Measurements from ENCODE around the gene ID4.
"Not testable (repeated sequence)": the region's sequence is repeated elsewhere in the genome, so short reads cannot be mapped to it uniquely, and the experiment has no call there.

ID4 gene

DNA sequence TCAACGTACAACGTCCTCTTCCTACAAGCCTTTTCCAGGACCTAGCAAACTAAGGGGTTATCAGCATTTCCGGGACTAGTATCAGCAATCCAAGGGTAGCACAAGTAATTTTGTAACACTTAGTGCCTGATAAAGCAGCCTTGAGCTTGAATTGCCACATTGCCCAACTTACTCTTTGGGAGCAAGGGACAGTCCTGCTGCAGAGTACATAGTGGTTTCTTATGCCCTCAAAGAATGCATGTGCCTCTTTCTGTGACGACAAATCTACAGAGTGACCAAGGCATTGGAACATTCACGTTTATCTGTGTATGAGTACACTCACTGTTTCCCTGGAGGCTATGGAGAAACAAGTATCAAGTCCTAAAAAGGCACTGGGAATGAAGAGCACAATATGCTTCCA lies 3.2 kb upstream of the ID4 start:
- no peak for DNase-seq (ENCODE audit: low read depth)

DNA sequence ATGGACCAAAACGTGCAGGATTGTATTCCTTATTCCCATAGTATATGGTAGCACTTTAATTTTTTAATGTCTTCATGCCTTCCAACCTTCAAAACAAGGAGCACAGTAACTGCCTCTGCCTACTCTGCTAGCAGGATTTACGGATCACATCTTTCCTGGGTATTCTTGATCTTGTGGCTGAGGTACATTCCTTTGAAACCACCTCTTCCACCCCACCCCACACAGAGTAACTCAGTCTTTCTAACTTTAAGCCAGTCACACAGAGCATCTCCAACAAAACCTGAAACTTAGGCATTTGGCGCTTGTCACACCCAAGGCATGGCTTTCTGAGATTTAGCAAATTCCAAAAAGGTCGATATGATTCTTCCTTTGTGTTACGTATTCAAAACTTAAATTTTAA lies 2.3 kb upstream of the ID4 start:
- DNase-seq (ENCODE audit: low read depth), result no peak

DNA sequence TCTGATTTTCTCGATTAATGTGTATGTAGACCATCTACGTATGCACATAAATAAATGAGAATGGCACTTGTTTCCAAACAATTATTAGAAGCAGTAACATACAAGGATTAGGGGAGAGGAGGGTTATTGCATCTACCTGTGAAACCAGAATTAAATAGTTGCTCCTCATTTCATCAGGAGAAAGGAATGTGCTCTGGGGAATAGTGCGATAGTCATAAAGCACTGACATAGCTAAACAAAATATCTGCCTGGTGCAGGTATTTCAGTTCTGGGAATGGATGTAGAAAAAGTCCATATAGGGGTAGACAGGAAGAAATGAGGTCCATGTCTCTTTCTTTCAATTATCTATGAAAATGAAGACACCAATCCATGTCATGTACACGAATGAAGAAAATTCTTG lies 1.6 kb upstream of the ID4 start:
- DNase-seq (ENCODE audit: low read depth), result no peak

DNA sequence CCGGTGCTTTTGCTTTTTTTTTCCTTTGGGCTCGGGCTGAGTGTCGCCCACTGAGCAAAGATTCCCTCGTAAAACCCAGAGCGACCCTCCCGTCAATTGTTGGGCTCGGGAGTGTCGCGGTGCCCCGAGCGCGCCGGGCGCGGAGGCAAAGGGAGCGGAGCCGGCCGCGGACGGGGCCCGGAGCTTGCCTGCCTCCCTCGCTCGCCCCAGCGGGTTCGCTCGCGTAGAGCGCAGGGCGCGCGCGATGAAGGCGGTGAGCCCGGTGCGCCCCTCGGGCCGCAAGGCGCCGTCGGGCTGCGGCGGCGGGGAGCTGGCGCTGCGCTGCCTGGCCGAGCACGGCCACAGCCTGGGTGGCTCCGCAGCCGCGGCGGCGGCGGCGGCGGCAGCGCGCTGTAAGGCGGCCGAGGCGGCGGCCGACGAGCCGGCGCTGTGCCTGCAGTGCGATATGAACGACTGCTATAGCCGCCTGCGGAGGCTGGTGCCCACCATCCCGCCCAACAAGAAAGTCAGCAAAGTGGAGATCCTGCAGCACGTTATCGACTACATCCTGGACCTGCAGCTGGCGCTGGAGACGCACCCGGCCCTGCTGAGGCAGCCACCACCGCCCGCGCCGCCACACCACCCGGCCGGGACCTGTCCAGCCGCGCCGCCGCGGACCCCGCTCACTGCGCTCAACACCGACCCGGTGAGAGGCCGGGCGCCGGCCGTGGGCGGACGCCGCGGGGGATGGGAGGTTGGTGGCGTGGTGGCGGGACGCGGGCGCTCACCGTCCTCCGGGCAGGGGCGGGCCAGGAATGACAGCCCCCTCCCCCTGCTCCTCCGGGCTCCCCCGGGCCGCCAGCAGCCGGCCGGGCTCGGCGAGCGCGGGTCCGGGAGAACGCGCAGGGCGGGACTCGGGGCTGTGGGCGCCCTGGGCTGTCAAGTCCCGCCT lies 606 bp downstream of the ID4 start:
- no peak for DNase-seq (ENCODE audit: low read depth)

DNA sequence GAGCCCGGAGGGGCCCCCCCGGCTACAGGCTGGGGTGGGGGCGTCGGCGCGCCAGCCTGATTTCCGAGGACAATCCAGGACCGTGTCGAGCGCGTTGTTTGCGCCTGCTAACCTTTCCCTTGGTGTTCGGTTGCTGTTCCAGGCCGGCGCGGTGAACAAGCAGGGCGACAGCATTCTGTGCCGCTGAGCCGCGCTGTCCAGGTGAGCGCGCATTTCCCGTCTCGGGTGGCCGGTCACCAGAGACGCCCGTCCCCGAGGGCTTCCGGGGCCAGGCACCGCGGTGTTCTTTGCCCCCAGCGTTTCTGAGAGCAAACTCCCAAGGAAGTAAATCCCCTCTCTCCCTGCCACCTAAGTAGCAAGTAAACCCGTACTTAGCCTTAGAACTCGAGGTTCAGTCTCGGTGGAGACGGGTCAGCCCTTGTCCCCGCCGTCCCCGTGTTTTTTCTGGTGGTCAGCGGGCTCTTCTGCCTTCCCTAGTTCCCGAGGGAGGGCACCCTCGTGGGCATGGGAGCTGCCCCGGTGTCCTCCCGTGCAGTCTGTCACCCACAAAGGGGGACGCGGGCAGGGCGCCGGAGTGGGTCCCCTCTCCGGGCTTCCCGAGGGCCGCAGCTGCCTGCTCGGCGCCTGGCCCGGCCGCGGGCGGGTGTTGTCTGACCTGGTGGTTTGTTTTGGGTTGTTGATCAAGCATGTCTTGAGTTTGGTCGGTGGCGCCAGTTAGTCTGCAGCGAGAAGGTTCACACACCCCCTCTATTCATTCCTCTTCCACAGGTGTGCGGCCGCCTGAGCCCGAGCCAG lies 1.5 kb downstream of the ID4 start:
- no peak for DNase-seq (ENCODE audit: low read depth)

DNA sequence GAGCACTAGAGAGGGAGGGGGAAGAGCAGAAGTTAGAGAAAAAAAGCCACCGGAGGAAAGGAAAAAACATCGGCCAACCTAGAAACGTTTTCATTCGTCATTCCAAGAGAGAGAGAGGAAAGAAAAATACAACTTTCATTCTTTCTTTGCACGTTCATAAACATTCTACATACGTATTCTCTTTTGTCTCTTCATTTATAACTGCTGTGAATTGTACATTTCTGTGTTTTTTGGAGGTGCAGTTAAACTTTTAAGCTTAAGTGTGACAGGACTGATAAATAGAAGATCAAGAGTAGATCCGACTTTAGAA lies 2.0 kb downstream of the ID4 start:
- DNase-seq (ENCODE audit: low read depth), result no peak

DNA sequence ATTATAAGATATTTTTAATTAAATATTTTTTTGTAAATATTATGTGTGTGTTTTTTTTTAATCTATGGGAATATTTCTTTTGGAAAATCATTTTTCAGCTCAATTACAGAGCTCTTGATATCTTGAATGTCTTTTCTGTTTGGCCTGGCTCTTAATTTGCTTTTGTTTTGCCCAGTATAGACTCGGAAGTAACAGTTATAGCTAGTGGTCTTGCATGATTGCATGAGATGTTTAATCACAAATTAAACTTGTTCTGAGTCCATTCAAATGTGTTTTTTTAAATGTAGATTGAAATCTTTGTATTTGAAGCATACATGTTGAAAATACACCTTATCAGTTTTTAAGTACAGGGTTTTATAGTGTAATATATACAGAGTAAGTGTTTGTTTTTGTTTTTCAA lies 2.6 kb downstream of the ID4 start:
- no peak for DNase-seq (ENCODE audit: low read depth)

DNA sequence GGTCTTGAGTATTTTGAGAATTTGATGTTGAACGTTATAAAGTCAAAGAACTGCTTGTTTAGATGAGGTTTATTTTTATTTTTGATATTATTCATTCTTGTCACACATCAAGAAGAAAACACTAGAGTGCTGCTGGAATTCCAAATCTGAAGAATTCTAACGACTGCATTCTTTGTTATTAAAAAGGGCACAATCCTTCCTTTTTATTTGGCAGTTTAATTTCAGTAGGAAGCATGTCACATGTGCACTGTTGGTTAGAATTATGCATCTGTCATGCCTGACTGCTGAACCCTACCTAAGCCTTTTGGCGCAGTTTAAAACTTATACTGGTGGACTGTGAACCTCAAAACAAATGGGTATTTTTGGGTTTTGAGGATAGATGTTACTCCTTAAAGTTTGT lies 4.0 kb downstream of the ID4 start:
- no peak for DNase-seq (ENCODE audit: low read depth)

DNA sequence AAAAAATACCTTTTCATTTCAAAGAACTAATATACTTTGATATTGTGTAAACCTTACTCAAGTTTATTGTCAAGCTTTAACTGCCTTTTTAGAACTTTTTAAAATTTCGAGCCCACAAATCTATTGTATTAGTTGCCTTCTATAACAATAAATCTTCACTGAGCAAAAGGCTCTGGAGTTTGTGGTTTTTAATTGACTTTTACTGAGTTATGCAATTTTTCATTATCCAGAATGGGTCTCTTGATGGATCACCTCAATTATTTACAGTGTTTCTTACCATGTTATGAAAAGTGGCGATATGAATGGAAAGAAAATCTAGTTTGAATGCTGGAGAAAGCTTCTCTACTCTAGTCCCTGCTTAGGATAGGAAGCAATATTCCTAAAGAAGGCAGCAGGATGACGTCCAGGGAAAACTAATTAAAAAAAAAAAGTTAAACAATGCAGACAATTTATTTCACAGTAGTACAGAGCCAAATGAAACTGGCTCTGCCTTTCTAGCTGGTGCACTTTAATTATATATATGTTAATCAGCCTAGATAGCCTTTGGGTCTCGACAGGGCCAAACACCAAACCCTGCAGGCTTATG lies 5.0 kb downstream of the ID4 start:
- no peak for DNase-seq (ENCODE audit: low read depth)

DNA sequence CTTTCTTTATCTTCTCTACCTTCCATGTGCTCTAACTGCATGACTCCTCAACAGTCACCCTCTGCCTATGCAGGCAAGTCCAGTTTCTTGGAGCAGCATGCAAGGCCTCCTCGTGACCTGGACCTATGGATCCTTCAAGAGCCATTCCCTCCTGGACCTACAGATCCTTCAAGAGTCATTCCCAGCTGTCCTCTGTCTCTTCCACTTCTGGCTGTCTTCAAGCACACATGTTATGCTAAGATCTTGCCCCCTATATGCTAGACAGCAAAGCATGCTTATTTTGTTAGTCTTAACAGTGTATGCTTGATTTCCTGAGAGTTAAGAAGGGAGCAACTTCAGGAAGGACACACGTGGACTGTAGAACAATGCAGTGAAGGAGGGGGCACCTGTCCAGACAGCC lies 7.5 kb downstream of the ID4 start:
- no peak for DNase-seq (ENCODE audit: low read depth)

DNA sequence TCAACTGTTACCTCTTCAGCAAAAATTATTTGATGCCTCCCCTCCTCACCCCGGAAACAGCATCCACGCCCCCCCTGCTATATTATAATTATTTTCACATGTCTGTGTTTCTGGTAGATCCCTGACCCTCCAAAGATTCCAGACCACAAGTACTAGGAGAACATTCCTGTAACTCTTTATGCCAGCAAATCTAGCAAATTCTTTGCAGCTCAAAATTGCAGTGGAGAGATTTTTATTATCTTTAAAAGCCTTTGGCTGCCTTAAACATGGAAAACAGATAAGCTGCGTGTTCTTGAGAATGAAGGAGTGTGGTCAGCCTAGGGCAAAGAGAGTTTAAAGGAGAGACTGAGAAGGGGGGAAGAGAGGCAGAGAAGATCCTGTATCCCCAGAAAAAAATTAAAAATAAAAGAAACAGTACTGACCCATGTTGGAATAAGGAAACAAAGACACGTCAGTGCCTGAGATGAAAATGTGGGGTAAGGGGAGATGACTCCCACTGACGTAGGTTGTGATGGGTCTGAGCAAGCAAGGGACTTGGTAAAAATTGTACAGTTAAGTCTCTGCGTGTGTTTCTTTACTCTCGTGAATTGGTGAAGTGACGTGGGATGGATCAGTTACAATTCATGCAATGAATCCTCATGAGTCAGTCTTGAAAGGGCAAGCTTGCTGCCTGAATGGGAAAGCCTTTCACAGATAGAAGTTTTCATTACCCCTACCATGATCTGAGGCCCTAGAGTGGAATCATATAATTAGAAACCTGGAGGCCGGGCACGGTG lies 8.3 kb downstream of the ID4 start:
- DNase-seq (ENCODE audit: low read depth), result no peak

DNA sequence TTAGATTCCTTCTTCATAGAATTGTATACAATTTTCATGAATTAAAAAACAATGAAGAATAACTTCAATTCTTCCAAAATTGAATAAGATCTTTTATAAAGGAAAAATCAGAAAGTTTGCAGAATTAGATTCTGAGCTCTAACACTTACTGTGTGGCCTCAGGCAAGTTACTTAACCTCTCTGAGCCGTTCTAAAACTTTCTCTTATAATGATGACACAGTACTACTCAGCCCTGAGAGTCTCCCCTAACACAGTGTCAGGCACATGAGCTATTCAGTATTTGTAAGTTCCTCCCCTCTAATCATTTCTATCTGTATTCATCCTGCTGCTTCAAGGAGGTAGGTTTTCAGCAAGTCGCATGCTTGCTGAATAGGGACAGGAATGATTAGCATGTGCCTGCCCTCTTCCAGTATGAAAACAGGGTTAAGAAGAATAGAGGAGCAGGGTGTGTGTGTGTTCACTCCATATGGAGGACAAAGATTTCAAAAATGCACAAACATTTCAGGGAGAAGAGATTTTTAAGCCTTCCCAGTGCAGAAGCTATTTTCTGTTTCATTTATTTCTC lies 11.4 kb downstream of the ID4 start:
- no peak for DNase-seq (ENCODE audit: low read depth)

DNA sequence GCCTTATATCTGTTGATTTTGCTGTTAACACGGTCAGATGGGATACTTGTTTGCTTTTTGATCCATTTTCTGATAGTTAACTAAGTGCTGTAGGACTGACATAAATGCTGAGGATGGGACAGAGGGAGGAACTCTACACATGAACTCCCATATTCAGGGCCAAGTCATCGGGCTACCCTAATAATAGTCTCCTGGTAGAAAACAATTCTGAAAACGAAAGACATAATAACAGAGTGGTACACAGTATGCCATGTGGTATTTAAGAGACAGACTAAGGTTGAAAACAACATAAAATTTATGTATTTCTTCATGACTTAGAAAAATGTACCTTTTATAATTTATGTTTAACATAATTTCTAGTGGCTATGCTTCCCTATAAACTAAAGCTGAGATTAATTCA lies 12.0 kb downstream of the ID4 start:
- DNase-seq (ENCODE audit: low read depth), result no peak

DNA sequence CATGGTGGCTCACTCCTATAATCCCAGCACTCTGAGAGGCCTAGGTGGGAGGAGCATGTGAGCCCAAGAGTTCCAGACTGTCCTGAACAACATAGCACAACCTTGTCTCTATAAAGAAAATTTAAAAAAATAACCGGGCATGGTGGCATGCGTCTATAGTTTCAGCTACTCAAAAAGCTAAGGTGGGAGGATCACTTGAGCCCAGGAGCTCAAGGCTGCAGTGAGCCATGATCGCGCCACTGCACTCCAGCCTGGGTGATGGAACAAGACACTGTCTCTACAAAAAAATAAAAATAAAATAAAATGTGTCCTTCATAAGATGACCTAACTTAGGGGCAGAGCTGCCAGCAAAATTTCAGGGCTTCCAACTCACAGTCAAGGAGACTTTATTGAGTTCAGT lies 12.6 kb downstream of the ID4 start:
- DNase-seq (ENCODE audit: low read depth), result no peak

DNA sequence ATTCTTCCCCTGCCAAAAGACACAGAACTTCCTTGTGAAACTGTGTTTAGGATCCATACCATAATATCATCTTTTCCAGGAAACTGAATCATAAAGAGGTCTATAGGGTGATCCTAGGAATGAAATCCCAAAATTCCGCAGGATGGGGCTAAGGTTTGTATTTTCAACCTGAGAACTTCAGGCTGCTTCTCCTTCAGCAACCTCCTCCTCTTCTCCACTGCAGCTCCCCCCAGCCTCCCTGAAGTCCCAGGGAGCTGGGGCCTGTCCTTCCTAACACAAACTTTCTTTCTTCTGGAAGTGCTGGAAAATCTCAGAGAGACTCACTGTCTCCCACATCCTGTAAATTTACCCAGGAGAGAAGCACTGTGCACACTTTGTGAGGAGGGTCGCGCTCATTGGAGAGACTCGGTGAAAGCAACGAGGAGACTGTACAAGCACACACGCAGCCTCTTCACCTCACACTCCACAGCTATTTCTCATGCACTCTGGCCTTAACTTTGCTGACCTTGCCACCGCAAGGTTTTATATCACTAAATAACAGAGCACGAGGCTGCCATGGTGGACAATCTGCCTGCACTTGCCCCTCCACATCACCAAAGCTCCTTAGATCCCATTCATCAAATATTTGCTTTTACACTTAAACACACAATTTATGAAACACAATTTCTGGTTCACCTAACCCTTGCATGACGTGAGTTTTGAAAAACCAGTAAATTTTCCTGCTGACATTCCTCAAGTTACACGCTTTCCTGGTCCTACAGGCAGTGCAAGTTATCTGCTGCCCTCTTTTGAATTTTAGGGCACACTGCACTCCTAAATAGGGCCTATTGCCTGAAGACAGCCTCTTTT lies 14.3 kb downstream of the ID4 start:
- DNase-seq (ENCODE audit: low read depth), result no peak

DNA sequence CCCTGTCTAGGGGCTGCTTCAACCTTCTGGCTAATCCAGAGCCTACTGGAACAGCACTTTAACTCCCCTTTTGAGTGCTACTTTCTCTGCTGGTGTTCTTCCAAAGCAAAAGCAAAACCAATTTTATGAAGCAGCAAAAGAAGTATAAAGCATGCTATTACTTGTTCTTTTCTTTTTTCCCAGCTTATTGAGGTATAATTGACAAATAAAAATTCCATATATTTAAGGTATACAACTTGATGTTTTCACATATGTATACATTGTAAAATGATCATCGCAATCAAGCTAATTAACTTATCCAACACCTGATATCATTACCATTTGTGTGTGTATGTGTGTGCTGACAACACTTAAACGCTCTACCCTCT lies 14.9 kb downstream of the ID4 start:
- no peak for DNase-seq (ENCODE audit: low read depth)

DNA sequence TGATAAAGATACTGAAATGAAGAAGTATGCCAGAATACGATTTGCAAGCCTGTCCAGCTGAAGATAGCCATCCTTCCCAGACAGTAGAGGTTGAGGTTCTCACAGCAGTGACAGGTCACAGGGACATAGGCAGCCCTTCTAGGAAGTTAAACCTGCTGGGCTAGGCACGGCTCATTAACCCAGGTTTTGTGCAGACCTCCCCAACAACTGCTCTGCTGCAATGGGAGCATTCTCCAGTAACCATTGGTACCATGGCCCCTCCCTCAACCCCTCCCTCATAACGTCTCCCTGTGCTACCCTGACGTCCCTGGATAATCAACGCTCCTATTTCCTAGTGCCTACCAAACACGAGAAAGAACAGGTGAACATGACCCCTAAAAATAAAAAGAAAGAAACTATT lies 15.8 kb downstream of the ID4 start:
- no peak for DNase-seq (ENCODE audit: low read depth)

DNA sequence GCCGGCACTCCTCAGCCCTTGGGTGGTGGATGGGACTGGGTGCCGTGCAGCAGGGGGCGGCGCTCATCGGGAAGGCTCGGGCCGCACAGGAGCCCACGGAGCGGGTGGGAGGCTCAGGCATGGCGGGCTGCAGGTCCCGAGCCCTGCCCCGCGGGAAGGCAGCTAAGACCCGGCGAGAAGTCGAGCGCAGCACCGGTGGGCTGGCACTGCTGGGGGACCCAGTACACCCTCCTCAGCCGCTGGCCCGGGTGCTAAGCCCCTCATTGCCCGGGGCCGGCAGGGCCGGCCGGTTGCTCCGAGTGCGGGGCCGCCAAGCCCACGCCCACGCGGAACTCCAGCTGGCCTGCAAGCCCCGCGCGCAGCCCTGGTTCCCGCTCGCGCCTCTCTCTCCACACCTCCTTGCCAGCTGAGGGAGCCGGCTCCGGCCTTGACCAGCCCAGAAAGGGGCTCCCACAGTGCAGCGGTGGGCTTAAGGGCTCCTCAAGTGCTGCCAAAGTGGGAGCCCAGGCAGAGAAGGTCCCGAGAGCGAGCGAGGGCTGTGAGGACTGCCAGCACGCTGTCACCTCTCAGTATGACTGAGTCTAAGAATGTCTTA lies 17.3 kb downstream of the ID4 start:
- not testable (repeated sequence) for DNase-seq (ENCODE audit: low read depth)

DNA sequence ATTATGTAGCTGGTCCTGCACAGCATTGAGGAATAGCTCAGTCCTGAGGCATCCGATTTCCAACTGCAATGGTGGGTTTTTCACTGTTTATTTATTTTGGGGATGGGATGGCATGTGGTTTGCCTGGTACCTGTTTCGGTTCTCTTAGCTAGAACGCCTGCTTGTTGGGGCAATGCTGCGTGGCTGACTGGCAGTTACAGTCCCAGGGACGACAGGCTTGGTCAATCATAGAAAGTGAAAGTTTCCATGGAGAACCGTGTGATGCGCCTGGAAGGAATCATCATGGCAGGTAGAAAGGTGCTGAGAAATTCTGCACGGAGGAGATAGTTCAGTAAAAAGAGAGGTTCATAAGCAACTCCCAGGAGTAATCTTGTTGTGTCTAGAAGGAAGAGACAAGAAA lies 18.4 kb downstream of the ID4 start:
- no peak for DNase-seq (ENCODE audit: low read depth)

DNA sequence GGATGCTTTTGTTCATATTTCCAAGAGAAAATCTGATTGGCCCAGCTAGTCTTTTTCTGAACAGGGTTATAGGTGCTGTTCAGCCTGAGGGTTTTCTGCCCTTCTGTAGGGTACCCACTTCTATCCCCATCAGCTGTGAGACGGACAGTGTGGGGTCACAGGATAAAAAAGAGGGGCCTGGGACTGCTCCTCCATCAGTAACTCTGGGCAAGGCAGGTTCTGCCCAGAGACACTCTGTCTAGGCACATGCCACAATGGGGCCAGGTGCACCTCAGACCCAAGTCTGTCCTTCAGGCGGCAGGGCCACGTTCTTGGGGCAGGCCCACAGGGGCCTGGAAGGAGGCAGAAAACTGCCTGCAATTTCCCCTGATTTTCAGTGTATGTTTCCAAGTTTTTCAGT lies 20.0 kb downstream of the ID4 start:
- no peak for DNase-seq (ENCODE audit: low read depth)

DNA sequence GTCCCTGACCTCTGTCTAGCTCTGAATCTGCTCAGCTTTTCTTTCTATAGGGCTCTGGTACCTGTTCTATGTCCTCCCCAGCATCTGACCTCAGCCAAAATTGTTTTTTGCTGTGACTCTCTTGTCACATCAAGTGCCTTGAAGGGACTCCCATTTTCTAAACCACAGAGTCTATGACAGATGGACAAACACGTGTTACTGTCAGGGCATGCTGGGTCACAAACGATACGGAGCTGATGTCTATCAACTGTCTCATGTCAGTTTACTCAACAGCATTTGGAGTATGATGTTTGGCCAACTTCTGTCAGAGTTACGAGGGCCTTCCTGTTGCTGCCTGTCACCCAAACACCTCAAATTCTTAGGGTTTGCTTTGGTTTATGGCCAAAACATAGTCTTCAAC lies 20.5 kb downstream of the ID4 start:
- no peak for DNase-seq (ENCODE audit: low read depth)

All from GM04504 (cell line).